ENCODE data around the gene FAM13A.

DNA sequence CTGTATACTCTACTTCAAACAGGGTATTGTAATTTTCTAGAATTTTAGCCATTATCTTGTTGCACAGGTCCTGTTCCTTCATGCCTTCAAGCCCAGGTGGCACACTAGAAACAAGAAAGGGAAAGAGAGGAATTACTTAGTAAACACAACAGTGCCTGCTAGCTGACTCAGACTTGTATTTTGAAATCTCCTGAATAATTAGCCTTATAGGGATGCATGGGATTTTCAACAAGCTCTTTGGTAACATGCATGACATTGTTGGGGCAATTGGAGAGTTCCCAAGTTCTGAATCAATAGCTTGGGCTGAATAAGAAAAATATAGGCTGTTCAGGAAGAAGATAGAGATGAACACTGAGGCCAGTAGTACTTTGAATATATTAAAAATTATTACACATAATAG is 118.8 kb downstream of the FAM13A start:
- TF ChIP-seq, protein P1, sequence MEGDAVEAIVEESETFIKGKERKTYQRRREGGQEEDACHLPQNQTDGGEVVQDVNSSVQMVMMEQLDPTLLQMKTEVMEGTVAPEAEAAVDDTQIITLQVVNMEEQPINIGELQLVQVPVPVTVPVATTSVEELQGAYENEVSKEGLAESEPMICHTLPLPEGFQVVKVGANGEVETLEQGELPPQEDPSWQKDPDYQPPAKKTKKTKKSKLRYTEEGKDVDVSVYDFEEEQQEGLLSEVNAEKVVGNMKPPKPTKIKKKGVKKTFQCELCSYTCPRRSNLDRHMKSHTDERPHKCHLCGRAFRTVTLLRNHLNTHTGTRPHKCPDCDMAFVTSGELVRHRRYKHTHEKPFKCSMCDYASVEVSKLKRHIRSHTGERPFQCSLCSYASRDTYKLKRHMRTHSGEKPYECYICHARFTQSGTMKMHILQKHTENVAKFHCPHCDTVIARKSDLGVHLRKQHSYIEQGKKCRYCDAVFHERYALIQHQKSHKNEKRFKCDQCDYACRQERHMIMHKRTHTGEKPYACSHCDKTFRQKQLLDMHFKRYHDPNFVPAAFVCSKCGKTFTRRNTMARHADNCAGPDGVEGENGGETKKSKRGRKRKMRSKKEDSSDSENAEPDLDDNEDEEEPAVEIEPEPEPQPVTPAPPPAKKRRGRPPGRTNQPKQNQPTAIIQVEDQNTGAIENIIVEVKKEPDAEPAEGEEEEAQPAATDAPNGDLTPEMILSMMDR (IDR thresholded peaks at IDR 0.05): no peak
- no peak for TF ChIP-seq POLR2A (IDR thresholded peaks at IDR 0.05)

Data from breast epithelium (tissue), 3 donors.